ENCODE data around the gene EEF1AKMT3.

The EEF1AKMT3 gene

DNA sequence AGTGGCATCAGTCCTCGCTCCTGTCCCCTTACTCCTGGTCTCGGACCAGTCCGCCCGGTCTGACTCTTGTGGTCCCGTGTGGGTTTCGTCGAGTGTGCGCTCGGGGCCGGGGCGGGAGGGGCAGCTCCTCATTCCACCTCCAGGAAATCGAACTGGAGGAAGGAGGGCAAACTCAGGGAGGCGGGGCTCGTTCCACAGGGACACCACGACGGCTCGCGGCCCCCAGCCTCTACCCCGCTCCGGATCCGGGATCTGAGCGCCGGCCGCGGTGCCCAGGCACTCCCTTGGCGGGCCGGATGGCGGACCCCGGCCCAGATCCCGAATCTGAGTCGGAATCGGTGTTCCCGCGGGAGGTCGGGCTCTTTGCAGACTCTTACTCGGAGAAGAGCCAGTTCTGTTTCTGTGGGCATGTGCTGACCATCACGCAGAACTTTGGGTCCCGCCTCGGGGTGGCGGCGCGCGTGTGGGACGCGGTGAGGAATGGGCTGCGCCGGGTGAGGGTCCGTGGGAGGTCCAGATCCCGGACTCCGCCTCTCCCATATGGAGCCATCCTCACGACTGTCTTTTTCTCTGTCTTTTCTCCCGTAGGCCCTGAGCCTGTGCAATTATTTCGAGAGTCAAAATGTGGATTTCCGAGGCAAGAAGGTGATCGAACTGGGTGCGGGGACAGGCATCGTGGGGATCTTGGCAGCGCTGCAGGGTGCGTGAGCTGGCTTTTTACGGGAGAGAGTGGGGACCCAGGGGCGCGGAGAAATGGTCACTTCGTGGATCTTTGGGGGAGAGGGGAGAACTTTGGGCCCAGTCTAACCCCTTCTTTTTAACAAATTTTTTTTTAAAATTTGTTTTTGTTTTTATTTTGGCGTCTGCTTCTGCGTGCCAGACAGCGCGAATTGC lies at the start of gene EEF1AKMT3:
TSS of gene EEF1AKMT3 (plus strand) at position 186 of the 894 bp plus-strand sequence. CDS start at position 297, 111 bp downstream.
- TF ChIP-seq, protein P1, sequence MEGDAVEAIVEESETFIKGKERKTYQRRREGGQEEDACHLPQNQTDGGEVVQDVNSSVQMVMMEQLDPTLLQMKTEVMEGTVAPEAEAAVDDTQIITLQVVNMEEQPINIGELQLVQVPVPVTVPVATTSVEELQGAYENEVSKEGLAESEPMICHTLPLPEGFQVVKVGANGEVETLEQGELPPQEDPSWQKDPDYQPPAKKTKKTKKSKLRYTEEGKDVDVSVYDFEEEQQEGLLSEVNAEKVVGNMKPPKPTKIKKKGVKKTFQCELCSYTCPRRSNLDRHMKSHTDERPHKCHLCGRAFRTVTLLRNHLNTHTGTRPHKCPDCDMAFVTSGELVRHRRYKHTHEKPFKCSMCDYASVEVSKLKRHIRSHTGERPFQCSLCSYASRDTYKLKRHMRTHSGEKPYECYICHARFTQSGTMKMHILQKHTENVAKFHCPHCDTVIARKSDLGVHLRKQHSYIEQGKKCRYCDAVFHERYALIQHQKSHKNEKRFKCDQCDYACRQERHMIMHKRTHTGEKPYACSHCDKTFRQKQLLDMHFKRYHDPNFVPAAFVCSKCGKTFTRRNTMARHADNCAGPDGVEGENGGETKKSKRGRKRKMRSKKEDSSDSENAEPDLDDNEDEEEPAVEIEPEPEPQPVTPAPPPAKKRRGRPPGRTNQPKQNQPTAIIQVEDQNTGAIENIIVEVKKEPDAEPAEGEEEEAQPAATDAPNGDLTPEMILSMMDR (IDR thresholded peaks at IDR 0.05; ENCODE audit: extremely low read depth, missing control alignments): no peak
- DNase-seq (ENCODE audit: low spot score): no peak

DNA sequence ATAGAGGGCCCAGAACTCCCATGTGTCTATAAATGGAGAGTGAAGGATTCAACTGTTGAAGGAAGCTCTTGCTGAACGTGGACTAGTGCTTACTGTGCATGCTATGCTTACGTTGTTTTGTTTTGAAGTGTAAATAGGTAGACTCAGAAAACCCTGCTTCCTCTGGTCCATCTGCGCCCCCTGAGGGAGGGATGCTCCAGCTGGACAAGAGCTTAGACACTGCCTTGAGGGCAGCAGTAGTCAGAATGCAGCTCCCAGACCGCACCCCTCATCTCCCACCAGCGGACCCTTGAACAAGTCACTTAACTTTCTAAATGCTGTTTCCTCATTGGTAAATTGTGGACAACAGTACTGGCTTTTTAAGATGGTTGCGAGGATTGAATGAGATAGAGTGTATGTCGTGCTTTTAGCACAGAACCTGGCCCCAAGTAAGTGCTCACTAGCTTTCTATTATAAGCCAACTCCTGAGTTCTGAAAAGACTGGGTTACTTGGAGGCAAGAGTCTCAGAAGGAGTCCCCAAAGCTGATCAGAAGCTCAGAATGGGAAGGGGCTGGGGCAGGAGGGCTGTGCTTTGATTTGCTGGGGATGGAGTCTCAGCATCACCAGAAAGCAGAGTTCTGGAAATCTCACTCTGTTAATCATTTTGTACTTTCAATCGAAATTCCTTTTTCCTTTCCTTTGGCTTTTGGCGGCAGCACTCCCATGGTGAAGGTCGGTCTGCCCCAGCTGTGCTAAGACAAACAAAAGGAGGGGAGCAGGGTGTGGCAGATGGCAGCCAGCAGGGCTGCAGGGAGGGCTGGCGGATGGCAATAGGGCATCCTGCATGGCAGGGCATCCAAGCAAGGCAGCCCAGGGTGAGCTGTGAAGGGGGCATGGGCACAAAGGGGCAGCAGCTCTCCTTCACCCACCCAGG lies 49.4 kb upstream of the EEF1AKMT3 start:
- TF ChIP-seq, protein P1 (IDR thresholded peaks at IDR 0.05; ENCODE audit: extremely low read depth, missing control alignments): no peak
- DNase-seq (ENCODE audit: low spot score): peak; percentile 8

DNA sequence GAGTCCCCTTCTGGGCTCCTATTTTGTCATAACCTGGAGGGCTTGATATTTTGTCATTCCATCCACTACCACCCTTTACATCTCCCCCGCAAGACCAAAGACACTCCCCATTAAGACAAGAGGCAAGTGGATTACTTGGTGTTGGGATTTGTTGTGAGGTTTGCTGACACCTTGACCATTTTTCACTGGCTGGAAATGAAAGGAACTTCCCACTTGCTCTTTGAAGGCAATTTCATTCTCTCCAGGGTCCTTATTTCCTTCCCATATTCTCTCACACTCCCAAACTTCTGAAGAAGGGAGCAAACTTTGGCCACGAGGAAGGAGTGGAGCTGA lies 48.8 kb upstream of the EEF1AKMT3 start:
- peak; percentile 21 for DNase-seq (ENCODE audit: low spot score)
- TF ChIP-seq, protein P1 (IDR thresholded peaks at IDR 0.05; ENCODE audit: extremely low read depth, missing control alignments): no peak

DNA sequence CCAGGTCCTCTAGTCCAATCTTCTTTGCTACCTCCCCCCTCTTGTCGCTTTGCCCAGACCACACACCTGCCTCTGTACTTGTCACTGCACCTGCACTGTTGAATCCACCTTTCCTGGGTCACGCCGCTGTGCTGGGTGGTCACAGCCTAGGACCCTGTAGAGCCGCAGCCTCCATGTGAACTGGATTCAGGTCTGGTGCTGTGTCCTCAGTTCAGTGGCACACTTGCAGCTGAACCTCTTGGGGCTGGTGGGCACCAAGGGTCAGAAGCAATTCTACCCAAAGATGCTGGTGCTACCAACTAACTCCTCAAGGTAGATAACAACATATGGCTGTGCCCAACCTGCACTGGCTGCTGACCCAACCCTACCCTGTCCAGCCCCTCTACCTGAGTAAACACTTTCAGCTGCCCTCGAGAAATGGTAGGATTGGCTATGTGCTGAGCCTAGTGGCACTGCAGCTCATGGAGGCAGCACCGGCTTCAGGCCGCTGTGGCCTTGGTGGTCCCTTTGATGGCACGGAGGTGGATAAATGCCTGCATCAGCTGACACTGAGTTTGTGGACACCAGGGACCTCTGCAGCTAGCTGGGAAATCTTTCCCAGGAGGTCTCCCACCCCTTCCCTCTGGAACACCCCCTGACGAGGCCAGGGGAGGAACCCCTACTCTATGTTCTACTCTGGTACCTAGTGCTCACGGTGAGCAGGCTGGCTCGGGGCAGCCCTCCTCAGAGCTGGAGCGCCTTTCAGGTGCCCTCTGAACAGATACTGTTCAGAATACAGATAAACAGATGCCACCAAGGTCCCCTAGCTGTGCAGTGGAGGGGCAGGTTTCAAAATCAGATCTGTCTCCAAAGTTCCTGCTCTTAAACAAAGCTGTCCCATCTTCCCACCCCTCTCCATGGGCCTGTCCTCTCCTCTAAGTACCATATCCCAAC lies 48.1 kb upstream of the EEF1AKMT3 start:
- DNase-seq (ENCODE audit: low spot score): peak; percentile 32

DNA sequence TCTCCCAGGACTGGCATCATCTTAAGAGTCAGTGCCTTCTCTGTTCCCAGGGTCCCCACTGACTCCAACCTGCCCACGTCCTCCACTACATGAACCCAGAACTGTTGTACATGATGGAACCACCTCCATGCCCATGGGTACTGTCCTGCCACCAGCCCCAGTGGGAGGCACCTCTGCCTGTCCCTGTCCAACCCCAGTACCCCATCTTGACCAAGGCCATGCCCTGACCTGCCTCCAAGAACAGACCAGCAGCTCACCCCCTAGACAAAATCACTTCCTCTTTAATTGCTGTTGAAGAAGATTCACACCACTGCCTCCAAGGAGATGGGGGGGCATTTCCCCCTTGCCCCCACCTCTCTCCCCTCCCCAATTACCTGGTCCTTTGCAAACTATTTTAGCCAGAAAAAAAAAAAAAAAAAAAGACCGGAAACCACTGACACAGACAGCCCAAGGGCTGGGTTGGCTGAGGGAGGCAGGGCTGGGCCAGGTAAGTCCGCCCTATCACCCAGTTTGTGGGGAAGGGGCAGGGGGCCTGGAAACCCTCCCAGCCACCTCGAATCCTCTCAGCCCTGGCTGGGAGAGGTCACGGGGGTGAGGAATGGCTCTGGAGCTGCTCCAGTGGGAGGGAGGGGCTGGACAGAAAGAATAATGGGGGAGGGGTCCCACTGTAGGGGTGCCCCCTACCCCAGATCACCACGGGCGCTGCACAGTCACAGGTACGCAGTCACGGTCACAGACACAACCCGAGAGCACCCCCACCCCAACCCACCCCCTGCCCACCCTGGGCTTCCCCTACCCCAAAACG lies 47.3 kb upstream of the EEF1AKMT3 start:
- DNase-seq (ENCODE audit: low spot score): peak; percentile 18
- TF ChIP-seq, protein P1 (IDR thresholded peaks at IDR 0.05; ENCODE audit: extremely low read depth, missing control alignments): no peak

More for the DNA sequence above, 48.1 kb upstream of the EEF1AKMT3 start:
- TF ChIP-seq, protein P1 (IDR thresholded peaks at IDR 0.05; ENCODE audit: extremely low read depth, missing control alignments): no peak

DNA sequence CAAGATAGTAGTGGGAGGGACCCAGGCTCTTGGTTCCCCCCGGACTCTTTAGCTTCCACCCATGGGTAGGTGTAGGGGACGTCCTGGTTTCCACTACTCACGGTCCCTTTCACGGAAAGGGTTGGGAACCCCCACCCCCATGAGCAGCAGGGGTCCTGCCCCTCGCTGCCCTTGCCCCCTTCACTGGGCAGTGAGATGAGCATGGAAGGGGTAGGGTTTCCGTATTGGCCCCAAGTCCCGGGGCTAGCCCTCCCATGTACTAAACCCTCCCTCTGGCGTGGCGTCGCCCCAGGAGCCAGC lies 46.6 kb upstream of the EEF1AKMT3 start:
- peak; percentile 31 for DNase-seq (ENCODE audit: low spot score)
- TF ChIP-seq, protein P1 (IDR thresholded peaks at IDR 0.05; ENCODE audit: extremely low read depth, missing control alignments): no peak
